A549 (cell line): ENCODE measurements around the gene SFR1. TPM values are rescaled to one million over a fixed set of nuclear protein-coding genes. Genes with fewer than 3 reads are reported as not detected.

ENCODE experiments used
- ATAC-seq, 2 experiments: fragments of 200-7000 bp in 1 of 2; fragments of >200 bp in 1 of 2; cut with Nextera tagmentation in 1 of 2; cut with Tn5 transposase in 1 of 2; 3 replicates each; pipeline versions ENCODE4 v1.8.0 to v1.9.1; 2018 to 2020; ENCODE audit warnings: mild to moderate bottlenecking in 1 of 2, moderate library complexity in 1 of 2
- CTCF ChIA-PET: fragments of 300-600 bp; sonication (Branson Sonifier 250); formaldehyde crosslinking; extraction: SDS; loops from one replicate; lab custom pipeline; 2021; ENCODE audit warnings: antibody characterized with exemption, inconsistent platforms; lab: Yijun Ruan, JAX
- POLR2A ChIA-PET: fragments of 350-600 bp; formaldehyde crosslinking; extraction: SDS; loops from one replicate; lab custom pipeline; 2021; ENCODE audit warnings: antibody characterized with exemption, inconsistent platforms; lab: Yijun Ruan, JAX
- DNase-seq, 2 experiments: peaks; one replicate each; pipeline versions ENCODE4 v3.0.0 to v3.0.0-alpha.2; 2011 to 2016; ENCODE audit warnings: low read depth in 1 of 2, low spot score in 1 of 2
- FAIRE-seq: peaks from 2 replicates; lab custom pipeline; 2011; peaks lifted over from hg19 to GRCh38; lab: Jason Lieb, UNC
- H3K27ac ChIP-seq, 2 experiments: fragments of >200 bp; sonication (Bioruptor Twin); formaldehyde crosslinking; 3 replicates each; pipeline ENCODE4 v1.5.1; 2016 to 2017
- H3K4me1 ChIP-seq: fragments of >200 bp; sonication (Bioruptor Twin); formaldehyde crosslinking; 3 replicates; pipeline ENCODE4 v1.6.1; 2016
- H3K4me2 ChIP-seq: fragments of >200 bp; sonication (Bioruptor Twin); formaldehyde crosslinking; 3 replicates; pipeline ENCODE4 v1.6.1; 2016
- H3K4me3 ChIP-seq: fragments of >200 bp; sonication (Bioruptor Twin); formaldehyde crosslinking; 3 replicates; pipeline ENCODE4 v1.5.1; 2016
- H3K9me3 ChIP-seq: fragments of >200 bp; sonication (Bioruptor Twin); formaldehyde crosslinking; 3 replicates; pipeline ENCODE4 v1.6.1; 2016
- BCL3 ChIP-seq: fragments of >200 bp; sonication (Bioruptor Twin); formaldehyde crosslinking; IDR thresholded peaks from 3 replicates; pipeline ENCODE4 v1.6.1; 2016
- BHLHE40 ChIP-seq: IDR thresholded peaks from 2 replicates; pipeline ENCODE4 v1.6.1; 2012; ENCODE audit warnings: low read depth, low read length, inconsistent platforms
- CHD2 ChIP-seq: fragments of 150-350 bp; IDR thresholded peaks from 2 replicates; pipeline ENCODE4 v1.6.1; 2014; ENCODE audit warnings: low read length; ENCODE audit not compliant: partially characterized antibody
- EHF ChIP-seq: fragments of 250-450 bp; sonication (Bioruptor Pico); IDR thresholded peaks from 2 replicates; pipeline ENCODE4 v1.5.0; 2020; ENCODE audit warnings: mild to moderate bottlenecking
- EHMT2 ChIP-seq: fragments of 200-600 bp; sonication (generic); IDR thresholded peaks from 2 replicates; pipeline ENCODE4 v1.6.1; 2016; ENCODE audit warnings: antibody characterized with exemption, low read depth, mild to moderate bottlenecking, moderate library complexity
- EP300 ChIP-seq, 2 experiments: fragments of >200 bp; sonication (Bioruptor Twin); formaldehyde crosslinking; IDR thresholded peaks; 2 replicates in 1 of 2; 3 replicates in 1 of 2; pipeline ENCODE4 v1.6.1; 2016 to 2017
- ESRRA ChIP-seq: fragments of 150-350 bp; IDR thresholded peaks from 2 replicates; pipeline ENCODE4 v1.6.1; 2014; ENCODE audit warnings: mild to moderate bottlenecking, low read length, borderline replicate concordance
- FOSB ChIP-seq: fragments of 250-450 bp; sonication (Bioruptor Pico); IDR thresholded peaks from 2 replicates; pipeline ENCODE4 v1.5.0; 2020; ENCODE audit warnings: mild to moderate bottlenecking, moderate library complexity
- HDAC2 ChIP-seq: fragments of 200-600 bp; sonication (generic); IDR thresholded peaks from 2 replicates; pipeline ENCODE4 v1.6.1; 2016
- HES2 ChIP-seq: fragments of >200 bp; sonication (Bioruptor Twin); formaldehyde crosslinking; IDR thresholded peaks from 2 replicates; pipeline ENCODE4 v1.6.1; 2016
- HOXA7 ChIP-seq: fragments of 250-450 bp; sonication (Bioruptor Pico); IDR thresholded peaks from 2 replicates; pipeline ENCODE4 v1.5.0; 2020; ENCODE audit warnings: mild to moderate bottlenecking, moderate library complexity
- HOXB5 ChIP-seq: fragments of 250-450 bp; sonication (Bioruptor Pico); IDR thresholded peaks from 2 replicates; pipeline ENCODE4 v1.5.0; 2020; ENCODE audit warnings: mild to moderate bottlenecking, moderate library complexity
- JUN ChIP-seq, 2 experiments: fragments of >200 bp; sonication (Bioruptor Twin); formaldehyde crosslinking; IDR thresholded peaks; 2 replicates in 1 of 2; 3 replicates in 1 of 2; pipeline ENCODE4 v1.6.1; 2016 to 2017
- MAZ ChIP-seq: fragments of 150-350 bp; IDR thresholded peaks from 2 replicates; pipeline ENCODE4 v1.6.1; 2014; ENCODE audit warnings: antibody characterized with exemption, low read depth, low read length, borderline replicate concordance
- NR3C1 ChIP-seq: fragments of >200 bp; sonication (Bioruptor Twin); formaldehyde crosslinking; IDR thresholded peaks from 3 replicates; pipeline ENCODE4 v1.6.1; 2017
- RAD21 ChIP-seq, 2 experiments: fragments of >200 bp in 1 of 2; sonication (Bioruptor Twin) in 1 of 2; formaldehyde crosslinking in 1 of 2; IDR thresholded peaks in 1 of 2; conservative IDR thresholded peaks in 1 of 2; 2 replicates in 1 of 2; 3 replicates in 1 of 2; pipeline ENCODE4 v1.6.1; 2012 to 2018; ENCODE audit warnings: inconsistent platforms in 1 of 2
- RARB ChIP-seq: fragments of 250-450 bp; sonication (Bioruptor Pico); IDR thresholded peaks from 2 replicates; pipeline ENCODE4 v1.8.0; 2021; ENCODE audit warnings: mild to moderate bottlenecking, moderate library complexity
- RCOR1 ChIP-seq: fragments of 150-350 bp; IDR thresholded peaks from 2 replicates; pipeline ENCODE4 v1.6.1; 2014; ENCODE audit warnings: antibody characterized with exemption, low read length, low read depth
- REST ChIP-seq: fragments of 200-600 bp; sonication (generic); IDR thresholded peaks from 2 replicates; pipeline ENCODE4 v1.6.1; 2016; ENCODE audit warnings: antibody characterized with exemption, mild to moderate bottlenecking, moderate library complexity
- SMC3 ChIP-seq: fragments of >200 bp; sonication (Bioruptor Twin); formaldehyde crosslinking; IDR thresholded peaks from 3 replicates; pipeline ENCODE4 v1.6.1; 2018; ENCODE audit warnings: inconsistent platforms
- ZC3H11A ChIP-seq: fragments of 450-650 bp; IDR thresholded peaks from 2 replicates; pipeline ENCODE4 v1.6.1; 2014; ENCODE audit warnings: antibody characterized with exemption, mild to moderate bottlenecking
- ZNF302 ChIP-seq: fragments of 250-450 bp; sonication (Bioruptor Pico); IDR thresholded peaks from 2 replicates; pipeline ENCODE4 v1.9.0; 2021; ENCODE audit warnings: inconsistent platforms, mild to moderate bottlenecking, moderate library complexity
- ZSCAN20 ChIP-seq: fragments of 250-450 bp; sonication (Bioruptor Pico); IDR thresholded peaks from 2 replicates; pipeline ENCODE4 v1.8.0; 2022; ENCODE audit warnings: mild to moderate bottlenecking, moderate library complexity
- WGBS: methylation state at CpG from one replicate; pipeline ENCODE4 v1.1.6; 2017; ENCODE audit errors: missing lambda C conversion rate; 5-methylcytosine and 5-hydroxymethylcytosine counted together
- polyA plus RNA-seq, 4 experiments: library from polyadenylated mRNA; depleted of rRNA in 3 of 4; stranded (reverse); fragments of >200 nt; fragmentation: RNase III in 1 of 4; extraction: RNeasy Plus Mini Kit Qiagen cat#74134 plus additional on column Dnase treatment in 1 of 4; gene quantifications; 2 replicates in 3 of 4; 3 replicates in 1 of 4; pipeline ENCODE4 v1.2.3, GENCODE V29; 2011 to 2017

The SFR1 gene
- polyA plus RNA-seq, 2 of the 4 experiments (the other 2 are of a cell fraction) = 16.2 to 17.6 TPM

- H3K9me3 ChIP-seq = no peaks in the 10 kb centered on the region
- CTCF ChIA-PET = interaction anchor here (0.7 to 1.6 kb wide), 5 partner anchors 10 to 185 kb away, joined by 3 to 4 read pairs (median 3); partner anchors contain the start of gene SFR1
Observed at GRCh38 chr10:104072786-104073185, 49.2 kb upstream of the SFR1 start.

GRCh38 chr10:104074505-104074904 lies 47.5 kb upstream of the SFR1 start:
- H3K4me3 ChIP-seq = no peak overlapping the region
- ChIA-PET CTCF (interaction anchor here (0.9 to 1.6 kb wide), 3 partner anchors 17 to 52 kb away, joined by 3 to 5 read pairs (median 3); partner anchors contain the start of gene SFR1), POLR2A (no interaction called here)
- 64% methylated on average over 6 of the region's 6 CpGs for WGBS
- TF ChIP-seq ZC3H11A (no peak), JUN (IDR thresholded peaks at IDR 0.05) (no peak), BHLHE40 (no peak), HOXA7 (CRISPR knock-in tag) (no peak), CHD2 (no peak), FOSB (CRISPR knock-in tag) (no peak), ZSCAN20 (CRISPR knock-in tag) (no peak), ESRRA (no peak), EHF (CRISPR knock-in tag) (no peak), EP300 (IDR thresholded peaks at IDR 0.05) (no peak), NR3C1 (no peak), RARB (no peak), HES2 (no peak), RAD21 (conservative IDR thresholded peaks at IDR 0.05 in 1 of 2, IDR thresholded peaks at IDR 0.05 in 1 of 2) (no peak), BCL3 (no peak), MAZ (no peak), SMC3 (no peak)
- no peak overlapping the region for H3K27ac ChIP-seq
- DNase-seq (no peak), FAIRE-seq (no peak), ATAC-seq (no peak)
- H3K9me3 ChIP-seq = no peaks in the 10 kb centered on the region
- H3K4me1 ChIP-seq = no peaks in the 10 kb centered on the region
- no peak overlapping the region for H3K4me2 ChIP-seq

More at GRCh38 chr10:104072786-104073185, 49.2 kb upstream of the SFR1 start:
- Histone ChIP-seq H3K4me2 (no peak overlapping the region), H3K4me1 (no peaks in the 10 kb centered on the region), H3K4me3 (no peak overlapping the region), H3K27ac (no peak overlapping the region)
- DNase-seq (no peak), ATAC-seq (no peak), FAIRE-seq (no peak)
- 84% methylated on average over 5 of the region's 5 CpGs for WGBS
- TF ChIP-seq BHLHE40 = no peak
- TF ChIP-seq ZNF302 (CRISPR knock-in tag) = no peak
- TF ChIP-seq HOXA7 (CRISPR knock-in tag) = no peak
- TF ChIP-seq HDAC2 = no peak
- TF ChIP-seq JUN (IDR thresholded peaks at IDR 0.05) = no peak
- TF ChIP-seq HOXB5 (CRISPR knock-in tag) = no peak
- TF ChIP-seq RCOR1 = no peak
- TF ChIP-seq EHMT2 = no peak
- TF ChIP-seq REST = no peak
- no peak for TF ChIP-seq BCL3
- TF ChIP-seq ZSCAN20 (CRISPR knock-in tag) = no peak
- POLR2A ChIA-PET = interaction anchor here (1.9 kb wide), 1 partner anchor 49 kb away, joined by 8 read pairs; the partner anchor contains the start of gene SFR1
